ENCODE results near the gene ST6GALNAC3. TPM values are rescaled to one million over a fixed set of nuclear protein-coding genes. Genes with fewer than 3 reads are reported as not detected.

Gene ST6GALNAC3
- total RNA-seq, 6 experiments from 2014 or later = 1.4 to 3.2 (median 2.6) TPM

GRCh38 chr1:76601465-76601864, 526.9 kb downstream of the ST6GALNAC3 start:
- H3K27me3 ChIP-seq = no peaks in the 10 kb centered on the region
- no peak for ATAC-seq
- no peaks in the 10 kb centered on the region for H3K9me3 ChIP-seq
- 59% methylated on average over 2 of the region's 2 CpGs for WGBS (ENCODE audit: insufficient coverage, low coverage, low lambda C conversion rate, missing lambda C conversion rate)
- intact Hi-C loops (cut with DNase I) = no loop called here
- H3K36me3 ChIP-seq = no peaks in the 10 kb centered on the region
- no peaks in the 10 kb centered on the region for H3K4me1 ChIP-seq
- TF ChIP-seq, protein P1, sequence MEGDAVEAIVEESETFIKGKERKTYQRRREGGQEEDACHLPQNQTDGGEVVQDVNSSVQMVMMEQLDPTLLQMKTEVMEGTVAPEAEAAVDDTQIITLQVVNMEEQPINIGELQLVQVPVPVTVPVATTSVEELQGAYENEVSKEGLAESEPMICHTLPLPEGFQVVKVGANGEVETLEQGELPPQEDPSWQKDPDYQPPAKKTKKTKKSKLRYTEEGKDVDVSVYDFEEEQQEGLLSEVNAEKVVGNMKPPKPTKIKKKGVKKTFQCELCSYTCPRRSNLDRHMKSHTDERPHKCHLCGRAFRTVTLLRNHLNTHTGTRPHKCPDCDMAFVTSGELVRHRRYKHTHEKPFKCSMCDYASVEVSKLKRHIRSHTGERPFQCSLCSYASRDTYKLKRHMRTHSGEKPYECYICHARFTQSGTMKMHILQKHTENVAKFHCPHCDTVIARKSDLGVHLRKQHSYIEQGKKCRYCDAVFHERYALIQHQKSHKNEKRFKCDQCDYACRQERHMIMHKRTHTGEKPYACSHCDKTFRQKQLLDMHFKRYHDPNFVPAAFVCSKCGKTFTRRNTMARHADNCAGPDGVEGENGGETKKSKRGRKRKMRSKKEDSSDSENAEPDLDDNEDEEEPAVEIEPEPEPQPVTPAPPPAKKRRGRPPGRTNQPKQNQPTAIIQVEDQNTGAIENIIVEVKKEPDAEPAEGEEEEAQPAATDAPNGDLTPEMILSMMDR (IDR thresholded peaks at IDR 0.05) = no peak
- TF ChIP-seq POLR2A (IDR thresholded peaks at IDR 0.05) = no peak
- no peak overlapping the region for H3K27ac ChIP-seq
- DNase-seq = no peak
- H3K4me3 ChIP-seq = no peak overlapping the region

GRCh38 chr1:76607717-76608116, 533.2 kb downstream of the ST6GALNAC3 start:
- 75% methylated on average over 2 of the region's 3 CpGs for WGBS (ENCODE audit: insufficient coverage, low coverage, low lambda C conversion rate, missing lambda C conversion rate)
- TF ChIP-seq, protein P1 (IDR thresholded peaks at IDR 0.05) = no peak
- TF ChIP-seq POLR2A (IDR thresholded peaks at IDR 0.05) = no peak
- no peaks in the 10 kb centered on the region for H3K27me3 ChIP-seq
- intact Hi-C loops (cut with DNase I) = no loop called here
- H3K36me3 ChIP-seq = no peaks in the 10 kb centered on the region
- ATAC-seq (no peak), DNase-seq (no peak)
- H3K9me3 ChIP-seq = no peaks in the 10 kb centered on the region
- no peaks in the 10 kb centered on the region for H3K4me1 ChIP-seq
- no peak overlapping the region for H3K4me3 ChIP-seq
- no peak overlapping the region for H3K27ac ChIP-seq

GRCh38 chr1:76611770-76612445, 537.4 kb downstream of the ST6GALNAC3 start:
- Histone ChIP-seq H3K4me3 (no peak overlapping the region), H3K27ac (no peak overlapping the region)
- DNase-seq = no peak

GRCh38 chr1:76613886-76614285, 539.3 kb downstream of the ST6GALNAC3 start:
- Histone ChIP-seq H3K4me1 (no peaks in the 10 kb centered on the region), H3K36me3 (no peaks in the 10 kb centered on the region), H3K27ac (no peak overlapping the region), H3K9me3 (no peaks in the 10 kb centered on the region), H3K4me3 (no peak overlapping the region), H3K27me3 (no peaks in the 10 kb centered on the region)
- TF ChIP-seq POLR2A (IDR thresholded peaks at IDR 0.05) = no peak
- TF ChIP-seq, protein P1 (IDR thresholded peaks at IDR 0.05) = no peak
- no peak for DNase-seq
- ATAC-seq = no peak
- 54% methylated on average over 2 of the region's 2 CpGs for WGBS (ENCODE audit: insufficient coverage, low coverage, low lambda C conversion rate, missing lambda C conversion rate)
- intact Hi-C loops (cut with DNase I) = no loop called here

More at GRCh38 chr1:76611770-76612445, 537.4 kb downstream of the ST6GALNAC3 start:
- H3K4me1 ChIP-seq = no peaks in the 10 kb centered on the region
- no peaks in the 10 kb centered on the region for H3K36me3 ChIP-seq
- intact Hi-C loops (cut with DNase I) = no loop called here
- TF ChIP-seq POLR2A (IDR thresholded peaks at IDR 0.05) = no peak
- TF ChIP-seq, protein P1 (IDR thresholded peaks at IDR 0.05) = no peak
- no peaks in the 10 kb centered on the region for H3K9me3 ChIP-seq
- ATAC-seq = no peak
- no peaks in the 10 kb centered on the region for H3K27me3 ChIP-seq
- WGBS (ENCODE audit: insufficient coverage, low coverage, low lambda C conversion rate, missing lambda C conversion rate) = 81% methylated on average over 5 of the region's 5 CpGs
